GM19043 (cell line): Measurements from ENCODE around the gene TMEM129.
A peak's percentile ranks its signal among the peaks of the same experiment; 100 is the strongest.

ENCODE experiments used
- ATAC-seq: cut with Tn5 transposase; IDR thresholded peaks from one replicate; pipeline ENCODE4 v1.9.1; 2021; ENCODE audit warnings: low read depth; ENCODE audit not compliant: unreplicated experiment

Gene TMEM129

GRCh38 chr4:1721003-1721665, at the start of gene TMEM129, which contains the start of gene TACC3:
TSS of gene TMEM129 (minus strand) at chr4:1721323. CDS start at chr4:1720837, 486 bp downstream.
TSS of gene TACC3 (plus strand) at chr4:1721521. CDS start at chr4:1723422, 1,901 bp downstream.
- ATAC-seq = peak; percentile 75

GRCh38 chr4:1770791-1771231, 49.7 kb upstream of the TMEM129 start:
- ATAC-seq = no peak

- no peak for ATAC-seq
Measured at GRCh38 chr4:1770245-1770644, 49.1 kb upstream of the TMEM129 start.

- no peak for ATAC-seq
Measured at GRCh38 chr4:1769692-1770091, 48.6 kb upstream of the TMEM129 start.

GRCh38 chr4:1768367-1769034, 47.4 kb upstream of the TMEM129 start:
- ATAC-seq = no peak

GRCh38 chr4:1767770-1768366, 46.7 kb upstream of the TMEM129 start:
- no peak for ATAC-seq

- ATAC-seq = no peak
Measured at GRCh38 chr4:1767061-1767769, 46.1 kb upstream of the TMEM129 start.

GRCh38 chr4:1766106-1767060, 45.3 kb upstream of the TMEM129 start:
- ATAC-seq = no peak

- no peak for ATAC-seq
Measured at GRCh38 chr4:1765409-1766072, 44.4 kb upstream of the TMEM129 start.

GRCh38 chr4:1764670-1765069, 43.5 kb upstream of the TMEM129 start:
- no peak for ATAC-seq

GRCh38 chr4:1763550-1764080, 42.5 kb upstream of the TMEM129 start:
- no peak for ATAC-seq

GRCh38 chr4:1763070-1763549, 42.0 kb upstream of the TMEM129 start:
- ATAC-seq = no peak

GRCh38 chr4:1762264-1763010, 41.3 kb upstream of the TMEM129 start:
- no peak for ATAC-seq

GRCh38 chr4:1761130-1761689, 40.1 kb upstream of the TMEM129 start:
- ATAC-seq = no peak

- no peak for ATAC-seq
Measured at GRCh38 chr4:1760521-1761071, 39.5 kb upstream of the TMEM129 start.

- no peak for ATAC-seq
Measured at GRCh38 chr4:1759818-1760223, 38.7 kb upstream of the TMEM129 start.

GRCh38 chr4:1759170-1759817, 38.2 kb upstream of the TMEM129 start:
- no peak for ATAC-seq
